IMR-90 (cell line): ENCODE data around the gene RAB8B. TPM values are rescaled to one million over a fixed set of nuclear protein-coding genes. Genes with fewer than 3 reads are reported as not detected.

Source experiments
- ATAC-seq: fragments of 200-7000 bp; cut with Tn5 transposase; 2 replicates; pipeline ENCODE4 v1.9.1; 2020; ENCODE audit warnings: low read depth, mild to moderate bottlenecking, moderate library complexity
- BruUV-seq: library from RNA; stranded (reverse); fragments of 400-500 nt; replicated peaks from 2 replicates; lab custom pipeline; 2021; lab: Mats Ljungman, UMichigan
- CTCF ChIA-PET: fragments of 300-600 bp; formaldehyde crosslinking; extraction: SDS; loops from one replicate; lab custom pipeline; 2021; ENCODE audit warnings: antibody characterized with exemption; lab: Yijun Ruan, JAX
- POLR2A ChIA-PET: fragments of 300-600 bp; sonication (Branson Sonifier 250); formaldehyde crosslinking; loops from one replicate; lab custom pipeline; 2022; ENCODE audit warnings: antibody characterized with exemption; ENCODE audit not compliant: unreplicated experiment; lab: Charles Lee
- DNase-seq: peaks from one replicate; pipeline ENCODE4 v3.0.0; 2013
- H2AFZ ChIP-seq: replicated peaks from 2 replicates; pipeline ENCODE3; 2013; ENCODE audit warnings: low read length, mild to moderate bottlenecking; ENCODE audit not compliant: poor library complexity
- H2AK5ac ChIP-seq: 2 replicates; pipeline ENCODE4 v1.6.1; 2013; ENCODE audit warnings: low read depth, low read length, inconsistent platforms
- H2AK9ac ChIP-seq: replicated peaks from 2 replicates; pipeline ENCODE3; 2013; ENCODE audit warnings: mild to moderate bottlenecking, low read depth, low read length, moderate library complexity; ENCODE audit not compliant: poor library complexity
- H2BK120ac ChIP-seq: 2 replicates; pipeline ENCODE4 v1.6.1; 2013; ENCODE audit warnings: low read depth, low read length, inconsistent platforms
- H2BK15ac ChIP-seq: 3 replicates; pipeline ENCODE4 v1.6.1; 2013; ENCODE audit warnings: low read depth, low read length, inconsistent platforms
- H2BK20ac ChIP-seq: 2 replicates; pipeline ENCODE4 v1.6.1; 2013; ENCODE audit warnings: low read depth, mild to moderate bottlenecking, inconsistent platforms, low read length, moderate library complexity
- H2BK5ac ChIP-seq: 2 replicates; pipeline ENCODE4 v1.6.1; 2013; ENCODE audit warnings: mild to moderate bottlenecking, low read depth, low read length, inconsistent platforms; ENCODE audit not compliant: poor library complexity, severe bottlenecking
- H3K14ac ChIP-seq: replicated peaks from 2 replicates; pipeline ENCODE4 v1.6.1; 2013; ENCODE audit warnings: low read depth, low read length, inconsistent platforms
- H3K18ac ChIP-seq: 2 replicates; pipeline ENCODE4 v1.6.1; 2013; ENCODE audit warnings: low read depth, low read length, control low read depth
- H3K23ac ChIP-seq: 2 replicates; pipeline ENCODE4 v1.6.1; 2013; ENCODE audit warnings: low read depth, low read length, inconsistent platforms
- H3K27ac ChIP-seq: 2 replicates; pipeline ENCODE4 v1.5.1; 2013; ENCODE audit warnings: mild to moderate bottlenecking, control low read depth, low read length; ENCODE audit not compliant: insufficient read depth
- H3K27me3 ChIP-seq: 2 replicates; pipeline ENCODE4 v1.6.1; 2013; ENCODE audit warnings: low read length; ENCODE audit not compliant: control insufficient read depth, insufficient read depth
- H3K36me3 ChIP-seq: 2 replicates; pipeline ENCODE4 v1.6.1; 2013; ENCODE audit warnings: low read length, mixed read lengths; ENCODE audit not compliant: control insufficient read depth, insufficient read depth
- H3K4ac ChIP-seq: 2 replicates; pipeline ENCODE4 v1.6.1; 2013; ENCODE audit warnings: low read depth, low read length, inconsistent platforms
- H3K4me1 ChIP-seq: 2 replicates; pipeline ENCODE4 v1.6.1; 2013; ENCODE audit warnings: low read length, mixed read lengths; ENCODE audit not compliant: control insufficient read depth, insufficient read depth
- H3K4me2 ChIP-seq: 2 replicates; pipeline ENCODE4 v1.6.1; 2013; ENCODE audit warnings: low read depth, mild to moderate bottlenecking, control low read depth, low read length, moderate library complexity
- H3K4me3 ChIP-seq: 2 replicates; pipeline ENCODE4 v1.5.1; 2013; ENCODE audit warnings: low read depth, mild to moderate bottlenecking, control low read depth, low read length, moderate library complexity; ENCODE audit not compliant: insufficient read depth
- H3K56ac ChIP-seq: 2 replicates; pipeline ENCODE4 v1.6.1; 2013; ENCODE audit warnings: low read length, inconsistent platforms; ENCODE audit not compliant: insufficient read depth; ENCODE audit errors: extremely low read depth
- H3K79me1 ChIP-seq, 2 experiments: 2 replicates each; pipeline ENCODE4 v1.6.1; 2013; ENCODE audit warnings: low read length in 2 of 2, inconsistent platforms in 1 of 2, low read depth in 1 of 2
- H3K9ac ChIP-seq: 2 replicates; pipeline ENCODE4 v1.6.1; 2013; ENCODE audit warnings: low read depth, low read length, control low read depth
- H3K9me1 ChIP-seq: 2 replicates; pipeline ENCODE4 v1.6.1; 2013; ENCODE audit warnings: low read length, inconsistent platforms; ENCODE audit not compliant: insufficient read depth
- H3K9me3 ChIP-seq: 2 replicates; pipeline ENCODE4 v1.6.1; 2013; ENCODE audit warnings: low read length; ENCODE audit not compliant: control insufficient read depth, insufficient read depth
- H4K20me1 ChIP-seq: 2 replicates; pipeline ENCODE4 v1.6.1; 2013; ENCODE audit warnings: low read length, inconsistent platforms; ENCODE audit not compliant: insufficient read depth
- H4K5ac ChIP-seq: 2 replicates; pipeline ENCODE4 v1.6.1; 2013; ENCODE audit warnings: mild to moderate bottlenecking, low read depth, low read length, control low read depth
- H4K8ac ChIP-seq, 2 experiments: 2 replicates each; pipeline ENCODE4 v1.6.1; 2013; ENCODE audit warnings: low read depth in 2 of 2, low read length in 2 of 2, control low read depth in 1 of 2, inconsistent platforms in 1 of 2
- H4K91ac ChIP-seq: 2 replicates; pipeline ENCODE4 v1.6.1; 2013; ENCODE audit warnings: low read depth, low read length, inconsistent platforms; ENCODE audit not compliant: insufficient read depth
- BHLHE40 ChIP-seq: fragments of 150-350 bp; IDR thresholded peaks from 2 replicates; pipeline ENCODE4 v1.6.1; 2016; ENCODE audit warnings: mild to moderate bottlenecking, low read depth, low read length
- CEBPB ChIP-seq: IDR thresholded peaks from 2 replicates; pipeline ENCODE4 v1.6.1; 2012; ENCODE audit warnings: low read depth, low read length, improper control_type of control experiment
- CTCF ChIP-seq: conservative IDR thresholded peaks from 2 replicates; pipeline ENCODE4 v1.5.1; 2012; ENCODE audit warnings: mild to moderate bottlenecking, low read depth, low read length, improper control_type of control experiment
- FOS ChIP-seq: fragments of 150-350 bp; IDR thresholded peaks from 2 replicates; pipeline ENCODE4 v1.6.1; 2016; ENCODE audit warnings: low read depth, low read length
- MAFK ChIP-seq: IDR thresholded peaks from 2 replicates; pipeline ENCODE4 v1.6.1; 2012; ENCODE audit warnings: low read depth, low read length, improper control_type of control experiment
- RCOR1 ChIP-seq: IDR thresholded peaks from 2 replicates; pipeline ENCODE4 v1.6.1; 2012; ENCODE audit warnings: mild to moderate bottlenecking, low read length, improper control_type of control experiment; ENCODE audit not compliant: insufficient replicate concordance
- SMC3 ChIP-seq: fragments of 150-350 bp; IDR thresholded peaks from 2 replicates; pipeline ENCODE4 v1.6.1; 2016; ENCODE audit warnings: low read depth, mild to moderate bottlenecking, antibody characterized with exemption, low read length, moderate library complexity
- WGBS, 2 experiments: methylation state at CpG; one replicate each; pipeline versions ENCODE4 v1.1.5 to v1.1.7; 2013; ENCODE audit warnings: missing lambda C conversion rate in 2 of 2; ENCODE audit not compliant: insufficient read length in 1 of 2; ENCODE audit errors: extremely low coverage in 2 of 2; 5-methylcytosine and 5-hydroxymethylcytosine counted together
- dilution Hi-C: fragments of 300-500 bp; cut with HindIII; formaldehyde crosslinking; loops from one replicate; pipeline ENCODE4 v1.14.3; 2018; ENCODE audit warnings: low sequenced_read_pairs; ENCODE audit not compliant: unreplicated experiment
- in situ Hi-C: fragments of 300-500 bp; cut with MboI; formaldehyde crosslinking; loops from 3 replicates; pipeline ENCODE4 v1.14.3; 2019; ENCODE audit warnings: low sequenced_read_pairs, inconsistent platforms, mixed read lengths
- intact Hi-C: fragments of 100-400 bp; cut with micrococcal nuclease; formaldehyde crosslinking; loops from 2 replicates; pipeline ENCODE4 v1.10.0; 2022
- polyA plus RNA-seq, 3 experiments: library from polyadenylated mRNA; depleted of rRNA; stranded (reverse); fragments of >200 nt; gene quantifications; 2 replicates each; pipeline ENCODE4 v1.2.3, GENCODE V29; 2012; ENCODE audit warnings: low replicate concordance in 1 of 3
- total RNA-seq: library from RNA; depleted of rRNA; stranded (reverse); fragments of >200 nt; gene quantifications from 2 replicates; pipeline ENCODE4 v1.2.3, GENCODE V29; 2012

The RAB8B gene
- total and polyA plus RNA-seq, 2 of the 4 experiments (the other 2 are of a cell fraction) = 19.4 to 29.4 TPM

DNA sequence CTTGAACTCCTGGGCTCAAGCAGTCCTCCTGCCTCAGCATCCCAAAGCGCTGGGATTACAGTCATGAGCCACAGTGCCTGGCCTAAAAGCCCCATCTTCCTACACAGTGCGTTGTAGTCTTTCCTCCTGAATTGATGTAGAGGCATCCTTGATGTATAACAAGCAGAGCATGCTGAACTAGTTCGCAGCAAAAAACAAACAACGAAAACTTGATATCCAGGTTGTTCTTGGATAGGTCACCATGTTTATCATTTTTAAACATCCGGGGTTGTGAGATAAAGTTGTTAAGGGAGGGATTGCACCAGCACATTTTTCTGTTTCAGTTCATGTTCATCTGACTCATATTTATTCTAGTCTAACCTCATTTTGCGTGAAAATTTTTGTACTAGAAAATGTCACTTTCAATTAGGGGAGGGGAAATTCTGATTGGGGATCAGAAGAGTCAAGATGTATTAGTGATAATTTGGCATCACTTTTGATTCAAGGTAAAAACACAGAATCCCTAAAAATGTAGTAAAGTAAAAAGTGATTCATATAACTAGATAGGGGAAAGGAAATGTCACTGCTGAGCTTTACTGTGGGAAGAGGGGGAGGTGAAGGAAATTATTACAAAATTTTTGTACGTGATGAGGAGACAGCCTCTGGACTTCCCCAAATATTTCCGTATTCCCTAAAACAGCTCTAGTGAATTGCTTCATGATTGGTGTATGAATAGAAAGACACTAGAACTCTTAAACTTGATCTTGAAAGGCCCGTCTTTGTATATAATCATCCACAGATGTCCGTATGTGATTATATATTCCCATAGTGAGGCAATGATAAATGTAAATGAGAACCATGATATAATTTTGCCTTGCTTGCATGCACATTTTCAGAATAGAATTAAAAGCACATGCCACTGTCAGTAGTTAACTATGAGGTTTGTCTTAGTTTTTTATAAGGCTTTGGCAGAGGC is 22.9 kb downstream of the RAB8B start:
- Histone ChIP-seq H3K27me3 (no peaks in the 10 kb centered on the region), H3K9me3 (no peaks in the 10 kb centered on the region), H3K4me1 (peaks cover 14% of the 10 kb centered on the region), H2BK15ac (0 out of 3 replicates have a peak overlapping the region, but pooled peaks have one; percentile 2), H3K27ac (peak overlapping the region; percentile 87), H4K8ac (peak overlapping the region in 1 of 2 experiments; percentile 3; a peak in 2 of 4 replicates), H3K4me3 (no peak overlapping the region), H3K9me1 (peaks cover 4% of the 10 kb centered on the region), H2AFZ (no peak overlapping the region), H3K14ac (0 out of 2 replicates have a peak overlapping the region, but pooled peaks have one; percentile 22), H4K20me1 (peaks cover 5% of the 10 kb centered on the region; the same call in 1 of the 2 replicates), H2AK5ac (peak overlapping the region; percentile 24; the same call in 1 of the 2 replicates), H3K4ac (peak overlapping the region; percentile 75; the same call in 1 of the 2 replicates), H4K91ac (no peak overlapping the region; the same call in 1 of the 2 replicates), H2AK9ac (no peak overlapping the region), H4K5ac (0 out of 2 replicates have a peak overlapping the region, but pooled peaks have one; percentile 19), H3K18ac (peak overlapping the region; percentile 58; the same call in 1 of the 2 replicates), H2BK5ac (peak overlapping the region; percentile 94), H3K4me2 (peak overlapping the region; percentile 47), H3K23ac (peak overlapping the region; percentile 39; the same call in 1 of the 2 replicates), H3K79me1 (peaks cover 25 to 65% of the 10 kb centered on the region in 2 experiments), H2BK20ac (peak overlapping the region; percentile 43), H3K9ac (no peak overlapping the region), H2BK120ac (peak overlapping the region; percentile 54; the same call in 1 of the 2 replicates), H3K56ac (0 out of 2 replicates have a peak overlapping the region, but pooled peaks have one; percentile 14), H3K36me3 (peaks cover 1% of the 10 kb centered on the region; the same call in 1 of the 2 replicates)
- intact Hi-C loops (loop anchor here (2.0 kb wide), 1 partner anchor 20 kb away; no protein-coding TSS in a partner anchor), in situ Hi-C loops (no loop called here), dilution Hi-C loops (no loop called here)
- ATAC-seq = peak; percentile 68
- 100% methylated on average over 1 of the region's 10 CpGs; no CpG with 5 or more reads in 1 of the 2 experiments for WGBS, 2 experiments
- POLR2A ChIA-PET = interaction anchor here (0.6 kb wide), 1 partner anchor 20 kb away, joined by 4 read pairs; no protein-coding TSS in a partner anchor
- DNase-seq = peak; percentile 87
- TF ChIP-seq CTCF (no peak), BHLHE40 (0 out of 2 replicates have a peak, but pooled peaks have one; percentile 9), FOS (peak; percentile 37; the same call in 1 of the 2 replicates), RCOR1 (no peak), SMC3 (no peak), CEBPB (peak; percentile 89), MAFK (peak; percentile 2; the same call in 1 of the 2 replicates)
- CTCF ChIA-PET = no interaction called here
- BruUV-seq = no TSS peak
